NCI-H187 (cell line): ENCODE measurements around the gene NMT2.

ENCODE experiments used
- DNase-seq, 2 experiments: peaks; one replicate each; lab custom pipeline; 2025; lab: John Stamatoyannopoulos, UW

Gene NMT2

GRCh38 chr10:15092855-15093408 lies 75.6 kb downstream of the NMT2 start:
- DNase-seq = no peak

GRCh38 chr10:15091418-15091817 lies 77.1 kb downstream of the NMT2 start:
- DNase-seq = no peak

- DNase-seq = peak; percentile 37 to 65
Measured at GRCh38 chr10:15088428-15089261, 79.8 kb downstream of the NMT2 start, which contains the start of gene ACBD7. TSS of gene ACBD7 (minus strand) at chr10:15088776. CDS start at chr10:15088728, 48 bp downstream.

- peak in 1 of 2 experiments; percentile 16 for DNase-seq
Measured at GRCh38 chr10:15084502-15084922, 84.0 kb downstream of the NMT2 start.

GRCh38 chr10:15083674-15084501 lies 84.6 kb downstream of the NMT2 start:
- no peak for DNase-seq

- no peak for DNase-seq
Measured at GRCh38 chr10:15075421-15075820, 93.1 kb downstream of the NMT2 start.

GRCh38 chr10:15072358-15072757 lies 96.1 kb downstream of the NMT2 start:
- DNase-seq = no peak

- DNase-seq = no peak
Measured at GRCh38 chr10:15069230-15069629, 99.3 kb downstream of the NMT2 start.

GRCh38 chr10:15068802-15069201 lies 99.7 kb downstream of the NMT2 start:
- no peak for DNase-seq

- no peak for DNase-seq
Measured at GRCh38 chr10:15067154-15067553, 101.3 kb downstream of the NMT2 start.

GRCh38 chr10:15060638-15061037 lies 107.9 kb downstream of the NMT2 start:
- DNase-seq = no peak

GRCh38 chr10:15059914-15060313 lies 108.6 kb downstream of the NMT2 start:
- DNase-seq = no peak

GRCh38 chr10:15058689-15059088 lies 109.8 kb downstream of the NMT2 start:
- no peak for DNase-seq
